HK-2 (cell line): Measurements from ENCODE around the gene GALNT7.
A peak's percentile ranks its signal among the peaks of the same experiment; 100 is the strongest.
"Not testable (repeated sequence)": the region's sequence is repeated elsewhere in the genome, so short reads cannot be mapped to it uniquely, and the experiment has no call there.

Source experiments
- DNase-seq: peaks from one replicate; pipeline ENCODE4 v3.0.0-alpha.2; 2018; ENCODE audit not compliant: unreplicated experiment

The GALNT7 gene

GRCh38 chr4:173168396-173169177 lies at the start of gene GALNT7:
Gene GALNT7, plus strand, starts transcription at chr4:173168811. Its CDS starts 25 bp downstream, at chr4:173168836.
- DNase-seq: peak; percentile 87

DNA sequence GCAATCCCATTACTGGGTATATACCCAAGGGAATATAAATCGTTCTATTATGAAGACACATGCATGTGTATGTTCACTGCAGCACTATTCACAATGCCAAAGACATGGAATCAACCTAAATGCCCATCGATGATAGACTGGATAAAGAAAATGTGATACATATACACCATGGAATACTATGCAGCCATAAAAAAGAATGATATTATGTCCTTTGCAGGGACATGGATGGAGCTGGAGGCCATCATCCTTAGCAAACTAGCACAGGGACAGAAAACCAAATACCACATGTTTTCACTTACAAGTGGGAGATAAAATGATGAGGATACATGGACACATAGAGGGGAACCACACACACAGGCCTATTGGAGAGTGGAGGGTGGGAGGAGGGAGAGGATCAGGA lies 49.8 kb upstream of the GALNT7 start:
- not testable (repeated sequence) for DNase-seq

DNA sequence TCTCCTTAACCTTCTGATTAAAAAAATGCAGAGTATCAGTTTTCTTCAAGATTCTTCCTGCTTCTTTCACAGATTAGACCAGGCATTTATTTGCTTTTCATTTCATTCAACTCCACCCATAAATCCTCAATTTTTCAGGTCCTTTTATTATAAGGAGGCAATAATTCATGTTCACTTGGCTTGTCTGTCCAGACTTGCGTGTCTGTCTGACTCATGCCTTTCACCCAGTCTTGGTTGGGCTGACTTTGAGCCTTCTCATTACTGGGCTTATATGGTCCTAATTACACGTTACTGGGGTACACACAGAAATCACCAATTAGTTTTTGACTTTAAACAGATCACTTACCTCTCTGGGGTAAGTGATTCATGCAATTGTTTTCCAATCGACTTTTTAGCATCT lies 48.8 kb upstream of the GALNT7 start:
- DNase-seq: no peak

DNA sequence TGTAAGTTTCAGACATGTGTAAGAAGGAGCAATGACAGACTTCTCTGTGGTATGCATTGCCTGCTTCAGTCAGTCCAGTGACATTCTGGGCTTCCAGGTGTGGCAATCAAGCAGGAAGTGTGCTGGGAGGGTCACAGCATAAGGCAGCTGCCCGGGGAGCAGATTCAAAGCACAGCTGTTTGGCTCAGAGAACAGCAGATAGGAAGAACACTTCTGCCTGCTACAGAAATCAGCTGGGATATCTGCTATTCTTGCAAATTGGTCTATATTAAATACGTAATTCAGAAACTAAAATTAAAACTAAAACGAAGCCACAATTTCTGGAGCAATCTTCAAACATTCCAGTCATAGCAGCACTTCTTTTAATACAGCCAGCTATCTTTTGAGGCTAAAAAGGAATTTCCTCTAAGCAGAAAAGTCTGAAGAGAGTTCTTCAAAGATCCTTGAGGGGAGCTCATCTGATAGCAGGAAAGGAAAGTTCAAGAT lies 47.5 kb upstream of the GALNT7 start:
- DNase-seq: peak; percentile 35

GRCh38 chr4:173124209-173124865 lies 44.3 kb upstream of the GALNT7 start:
- no peak for DNase-seq

GRCh38 chr4:173125216-173125812 lies 43.3 kb upstream of the GALNT7 start:
- DNase-seq: no peak

DNA sequence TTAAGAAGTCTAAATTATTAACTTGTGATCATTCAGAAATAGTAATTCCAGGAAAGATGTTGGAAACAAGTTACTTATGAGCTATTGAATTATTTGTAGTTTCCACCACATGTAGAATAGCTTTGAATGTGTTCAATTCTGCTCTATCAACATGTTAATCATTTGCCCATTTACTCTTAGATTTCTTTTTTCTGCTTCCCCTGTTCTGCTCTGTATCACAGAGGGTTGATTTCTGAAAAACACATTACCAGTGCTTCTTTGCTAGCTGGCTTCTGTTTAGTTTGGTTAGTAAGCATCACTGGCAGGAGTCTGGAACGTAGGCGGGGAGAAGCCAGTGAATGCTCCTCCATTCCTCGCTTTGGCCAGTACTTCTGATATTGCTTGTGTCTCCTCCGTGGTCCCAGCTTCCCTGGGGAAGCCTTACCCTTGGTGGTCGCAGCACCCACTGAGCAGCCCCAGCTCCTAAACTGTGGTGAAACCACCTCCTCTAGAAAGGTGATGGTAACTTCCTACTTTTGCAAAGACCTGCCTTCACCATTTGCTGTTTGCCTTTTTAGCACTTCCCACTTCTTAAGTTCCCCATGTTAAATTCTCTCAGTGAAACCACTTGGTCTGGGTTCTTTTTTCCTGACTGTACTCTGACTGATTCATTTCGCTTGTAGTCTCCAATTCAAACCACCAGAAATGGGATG lies 40.3 kb upstream of the GALNT7 start:
- DNase-seq: no peak

GRCh38 chr4:173130687-173131086 lies 37.9 kb upstream of the GALNT7 start:
- no peak for DNase-seq

- no peak for DNase-seq
Observed at GRCh38 chr4:173134426-173134825, 34.2 kb upstream of the GALNT7 start.

DNA sequence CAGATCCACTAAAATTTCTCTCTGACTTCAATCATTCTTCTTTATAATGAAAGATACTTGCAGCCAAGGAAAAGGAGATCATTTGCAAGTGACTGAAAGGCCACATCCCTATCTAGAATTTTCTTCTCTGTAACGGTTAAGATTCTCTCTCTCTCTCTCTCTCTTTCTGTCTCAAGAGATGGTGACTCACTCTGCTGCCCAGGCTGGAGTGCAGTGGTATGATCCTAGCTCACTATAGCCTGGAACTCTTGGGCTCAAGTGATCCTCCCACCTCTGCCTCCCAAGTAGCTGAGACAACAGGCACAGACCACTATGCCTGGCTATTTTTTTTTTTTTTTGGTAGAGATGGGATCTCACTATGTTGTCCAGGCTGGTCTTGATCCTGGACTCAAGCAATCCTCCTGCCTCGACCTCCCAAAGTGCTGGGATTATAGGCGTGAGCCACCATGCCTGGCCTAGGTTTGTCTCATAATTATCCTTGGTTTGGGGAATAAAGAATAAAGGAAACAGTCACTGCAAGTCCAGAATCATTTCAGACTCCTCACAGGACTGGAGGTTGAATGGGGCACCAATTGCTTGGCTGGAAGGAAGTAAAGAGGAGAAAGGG lies 33.3 kb upstream of the GALNT7 start:
- DNase-seq: peak; percentile 33

- DNase-seq: no peak
Observed at GRCh38 chr4:173138624-173139023, 30.0 kb upstream of the GALNT7 start.

DNA sequence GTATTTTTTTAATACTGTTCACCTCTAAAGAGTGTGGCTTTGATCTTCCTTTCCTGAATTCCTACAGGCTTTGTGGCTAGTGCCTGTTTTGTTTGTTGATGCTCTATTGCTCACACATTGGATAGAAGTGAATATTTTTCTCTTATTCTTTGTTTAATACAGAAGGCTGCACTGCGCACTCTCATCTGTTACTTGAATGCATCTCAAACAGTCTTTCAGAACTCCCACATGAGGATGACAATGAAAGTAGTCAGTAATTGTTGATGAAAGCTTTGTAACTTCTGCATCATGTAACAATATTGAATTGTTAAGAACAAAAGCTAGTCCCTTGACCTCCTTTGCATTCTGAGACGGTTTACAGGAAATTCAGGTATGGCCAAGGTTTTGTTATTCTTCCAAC lies 29.1 kb upstream of the GALNT7 start:
- no peak for DNase-seq

DNA sequence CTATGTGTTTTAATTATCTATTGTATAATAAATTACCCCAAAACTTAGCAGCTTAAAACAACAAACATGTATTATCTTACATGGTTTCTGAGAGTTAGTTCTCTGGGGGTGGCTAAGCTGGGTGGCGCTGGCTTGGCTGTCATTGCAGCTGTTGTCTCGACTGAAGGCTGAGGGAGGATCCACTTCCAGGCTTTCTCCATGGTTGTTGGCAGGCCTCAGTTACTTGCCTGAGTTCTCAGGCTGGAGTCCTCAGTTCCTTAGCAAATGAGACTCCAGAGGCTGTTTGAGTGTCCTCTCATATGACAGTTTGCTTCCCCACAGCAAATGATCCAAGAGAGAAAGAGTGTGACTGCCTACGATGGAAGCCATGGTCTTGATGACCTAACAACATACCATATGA lies 23.5 kb upstream of the GALNT7 start:
- no peak for DNase-seq

DNA sequence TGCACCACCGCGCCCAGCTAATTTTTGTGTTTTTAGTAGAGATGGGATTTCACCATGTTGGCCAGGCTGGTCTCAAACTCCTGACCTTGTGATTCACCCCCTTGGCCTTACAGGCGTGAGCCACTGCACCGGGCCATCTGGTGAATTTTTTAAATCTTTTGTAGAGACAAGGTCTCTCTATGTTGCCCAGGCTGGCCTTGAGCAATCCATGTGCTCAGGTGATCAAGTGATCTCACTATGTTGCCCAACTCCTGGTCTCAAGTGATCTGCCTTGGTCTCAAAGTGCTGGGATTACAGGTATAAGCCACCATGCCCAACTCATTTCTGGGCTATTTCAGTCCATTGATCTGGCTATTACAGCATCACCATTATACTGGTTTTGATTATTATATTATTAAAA lies 22.2 kb upstream of the GALNT7 start:
- no peak for DNase-seq

- DNase-seq: no peak
Observed at GRCh38 chr4:173151496-173151895, 17.1 kb upstream of the GALNT7 start.

DNA sequence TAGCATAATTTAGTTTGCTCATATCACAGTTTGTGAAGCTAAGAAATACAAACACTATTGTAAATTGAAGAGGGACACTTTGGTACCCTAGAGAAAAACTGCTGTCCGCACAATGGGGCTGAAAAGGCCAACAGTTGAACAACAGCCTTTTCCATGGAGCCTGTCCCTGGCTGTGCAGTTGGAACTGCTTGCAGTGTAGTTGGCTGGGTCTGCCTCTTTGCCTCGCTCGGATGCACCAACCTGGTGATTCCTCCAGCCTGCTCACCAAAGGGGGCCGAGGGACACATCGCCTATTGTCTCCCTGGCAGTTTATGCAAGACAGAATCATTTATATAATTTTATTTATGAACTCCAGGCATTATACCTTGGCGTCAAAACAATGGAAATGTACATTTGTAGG lies 16.5 kb upstream of the GALNT7 start:
- DNase-seq: no peak

DNA sequence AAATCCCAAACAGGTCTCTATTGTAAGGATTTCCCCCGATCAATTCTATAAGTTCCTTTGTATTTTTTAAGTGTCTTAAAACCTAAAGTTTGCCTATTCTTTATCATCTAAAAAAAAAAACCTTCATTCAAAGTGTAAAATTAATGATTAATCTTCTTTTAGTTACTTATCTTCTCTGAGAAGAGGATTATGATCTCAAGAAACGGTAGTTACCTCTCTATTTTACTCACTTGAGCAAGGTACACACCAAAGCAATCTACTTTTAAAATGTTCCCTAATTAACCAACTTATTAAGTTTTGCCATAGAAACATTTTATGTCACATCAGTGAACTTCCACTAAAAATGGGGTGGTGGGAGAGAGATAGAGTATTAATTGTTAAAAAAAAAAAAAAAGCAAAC lies 15.2 kb upstream of the GALNT7 start:
- no peak for DNase-seq

- no peak for DNase-seq
Observed at GRCh38 chr4:173159791-173160190, 8.8 kb upstream of the GALNT7 start.

GRCh38 chr4:173160871-173161270 lies 7.7 kb upstream of the GALNT7 start:
- DNase-seq: no peak

DNA sequence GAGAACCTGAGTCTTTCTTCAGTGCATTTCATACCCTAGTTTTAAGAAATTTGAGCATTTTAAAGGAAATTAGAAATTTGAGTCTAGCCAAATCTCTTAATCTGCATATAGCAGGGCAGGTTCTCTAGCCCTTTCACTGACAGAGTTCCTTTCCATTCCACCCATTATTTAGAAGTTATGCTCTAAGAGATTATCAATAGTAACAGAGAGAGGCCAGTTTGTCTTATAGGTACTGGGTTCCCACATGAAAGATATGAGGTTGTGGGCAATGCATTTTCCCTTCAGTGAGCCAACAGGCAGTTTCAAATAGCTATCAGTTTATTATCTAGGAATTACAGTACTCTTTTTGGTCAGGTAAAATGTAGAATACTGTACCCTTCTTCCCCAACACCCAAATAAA lies 7.3 kb upstream of the GALNT7 start:
- DNase-seq: no peak

DNA sequence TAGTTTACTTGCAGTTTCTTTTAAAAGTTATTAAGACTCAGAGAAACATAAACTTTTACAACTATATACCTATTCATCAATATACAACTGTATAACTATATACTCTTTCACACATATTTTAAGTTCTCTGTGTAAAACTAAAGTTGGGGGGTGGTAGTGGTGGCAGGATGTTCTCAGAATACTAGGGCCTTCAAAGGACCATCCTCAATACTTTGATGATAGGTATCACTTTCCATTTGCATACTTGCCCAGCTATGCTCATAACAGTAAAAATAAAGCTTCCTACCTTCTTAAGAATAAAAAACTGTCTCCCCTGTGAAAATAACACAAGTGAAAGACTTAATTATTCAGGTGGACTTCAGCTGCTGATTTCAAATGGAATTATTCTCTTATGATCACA lies 2.9 kb upstream of the GALNT7 start:
- no peak for DNase-seq

GRCh38 chr4:173166491-173166890 lies 2.1 kb upstream of the GALNT7 start:
- no peak for DNase-seq
